Globus pallidus (tissue), 1 donor: Measurements from ENCODE around the gene TMEM269.
"Not testable (repeated sequence)": the region's sequence is repeated elsewhere in the genome, so short reads cannot be mapped to it uniquely, and the experiment has no call there.

Experiments used
- DNase-seq: peaks from one replicate; pipeline ENCODE4 v3.0.0-alpha.2; 2015; ENCODE audit warnings: low spot score

Gene TMEM269

GRCh38 chr1:42777852-42778251, 6.9 kb upstream of the TMEM269 start:
- DNase-seq, result peak; percentile 40

- no peak for DNase-seq
Observed at GRCh38 chr1:42779725-42780124, 5.1 kb upstream of the TMEM269 start.

- no peak for DNase-seq
Observed at GRCh38 chr1:42780176-42780575, 4.6 kb upstream of the TMEM269 start.

GRCh38 chr1:42783092-42783491, 1.7 kb upstream of the TMEM269 start:
- no peak for DNase-seq

GRCh38 chr1:42784547-42784945, 245 bp upstream of the TMEM269 start:
- DNase-seq, result no peak

GRCh38 chr1:42786097-42786496, 1.3 kb downstream of the TMEM269 start:
- no peak for DNase-seq

GRCh38 chr1:42788021-42788420, 3.2 kb downstream of the TMEM269 start:
- DNase-seq, result no peak

- DNase-seq, result no peak
Observed at GRCh38 chr1:42793824-42794223, 9.0 kb downstream of the TMEM269 start.

- DNase-seq, result no peak
Observed at GRCh38 chr1:42797414-42797813, 12.6 kb downstream of the TMEM269 start.

GRCh38 chr1:42797979-42798378, 13.2 kb downstream of the TMEM269 start:
- DNase-seq, result no peak

GRCh38 chr1:42801832-42802473, 17.2 kb downstream of the TMEM269 start:
- DNase-seq, result no peak

- no peak for DNase-seq
Observed at GRCh38 chr1:42806171-42806570, 21.4 kb downstream of the TMEM269 start.

- DNase-seq, result no peak
Observed at GRCh38 chr1:42806593-42806992, 21.8 kb downstream of the TMEM269 start.

GRCh38 chr1:42807056-42807668, 22.4 kb downstream of the TMEM269 start:
- no peak for DNase-seq

- DNase-seq, result not testable (repeated sequence)
Observed at GRCh38 chr1:42814815-42815214, 30.0 kb downstream of the TMEM269 start.

- DNase-seq, result no peak
Observed at GRCh38 chr1:42815941-42816584, 31.3 kb downstream of the TMEM269 start.

- peak; percentile 89 for DNase-seq
Observed at GRCh38 chr1:42816585-42817439, 32.0 kb downstream of the TMEM269 start, which contains the start of the genes ERMAP and SVBP. TSS of gene ERMAP (plus strand) at chr1:42817122. CDS start at chr1:42830449, 13,327 bp downstream. TSS of gene SVBP (minus strand) at chr1:42817397. CDS start at chr1:42816544, 853 bp downstream.

- DNase-seq, result no peak
Observed at GRCh38 chr1:42817440-42817767, 32.6 kb downstream of the TMEM269 start.

GRCh38 chr1:42817976-42818375, 33.2 kb downstream of the TMEM269 start:
- DNase-seq, result no peak

- DNase-seq, result no peak
Observed at GRCh38 chr1:42820813-42821212, 36.0 kb downstream of the TMEM269 start.

- no peak for DNase-seq
Observed at GRCh38 chr1:42821690-42822089, 36.9 kb downstream of the TMEM269 start.

GRCh38 chr1:42822800-42823392, 38.1 kb downstream of the TMEM269 start:
- no peak for DNase-seq
